Measurements from ENCODE around the gene LSM4.
A peak's percentile ranks its signal among the peaks of the same experiment; 100 is the strongest.
"Not testable (repeated sequence)": the region's sequence is repeated elsewhere in the genome, so short reads cannot be mapped to it uniquely, and the experiment has no call there.

LSM4 gene

GRCh38 chr19:18322759-18323460 is at the start of gene LSM4:
Gene LSM4 (minus strand): TSS chr19:18323076. CDS start chr19:18323020, 56 bp downstream.
- H3K36me3 ChIP-seq: peaks cover 0 to 19% (median 6%) of the 10 kb centered on the region in 11 experiments; a peak in 6 of 22 replicates
- no peak for TF ChIP-seq Cebpa-rat (IDR thresholded peaks at IDR 0.05)
- H3K4me3 ChIP-seq: peak within 1 kb of the TSS; percentile 68 to 91 (median 84)
- H4K20me1 ChIP-seq: no peaks in the 10 kb centered on the region
- H3K27ac ChIP-seq: peak within 1 kb of the TSS; percentile 62 to 99 (median 96); a peak in 21 of 22 replicates
- no peaks in the 10 kb centered on the region for H3K9me3 ChIP-seq (replicated peaks in 1 of 11)
- H3K27me3 ChIP-seq: no peaks in the 10 kb centered on the region
- peak within 1 kb of the TSS; percentile 82 to 98 (median 92) for H3K9ac ChIP-seq
- peak within 1 kb of the TSS; percentile 88 to 100 (median 97) for H3K4me2 ChIP-seq
- peaks cover 50 to 60% (median 58%) of the 10 kb centered on the region in 10 experiments for H3K4me1 ChIP-seq

GRCh38 chr19:18368504-18369222 is 45.8 kb upstream of the LSM4 start:
- Histone ChIP-seq H3K4me1 (peaks cover 35 to 96% (median 50%) of the 10 kb centered on the region in 10 experiments), H3K4me2 (peak overlapping the region in 3 of 11 experiments; percentile 45 to 81 (median 52); a peak in 4 of 22 replicates), H3K9me3 (replicated peaks in 1 of 11) (peaks cover 8 to 15% (median 12%) of the 10 kb centered on the region in 11 experiments; a peak in 18 of 22 replicates)

DNA sequence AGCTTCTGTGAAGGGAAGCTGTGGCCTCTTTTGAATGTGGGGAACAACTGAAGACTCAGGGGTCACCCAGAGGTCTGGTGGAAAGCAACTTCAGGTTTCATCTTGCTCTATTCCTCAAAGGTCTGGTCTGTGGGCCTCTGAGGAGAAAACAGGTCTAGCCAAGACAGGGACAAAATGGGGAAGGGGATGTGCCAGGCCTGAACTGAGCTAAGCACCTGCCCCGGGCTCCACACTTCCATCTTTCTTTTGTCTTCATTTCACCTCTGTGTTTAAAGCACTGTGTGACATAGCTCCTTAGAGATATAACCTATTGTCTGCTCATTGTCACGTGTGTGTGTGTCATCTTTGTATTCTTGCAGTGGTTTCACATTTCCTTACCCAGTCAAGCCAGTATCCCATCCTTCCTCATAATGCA is 43.2 kb upstream of the LSM4 start:
- Histone ChIP-seq H4K20me1 (no peaks in the 10 kb centered on the region), H3K27ac (peak overlapping the region; percentile 68 to 85 (median 80)), H3K4me2 (peak overlapping the region in 10 of 11 experiments; percentile 64 to 84 (median 76); a peak in 19 of 22 replicates), H3K4me3 (no peak overlapping the region), H3K27me3 (no peaks in the 10 kb centered on the region), H3K9me3 (replicated peaks in 1 of 11) (peaks cover 8 to 15% (median 12%) of the 10 kb centered on the region in 11 experiments; a peak in 18 of 22 replicates), H3K4me1 (peaks cover 27 to 92% (median 41%) of the 10 kb centered on the region in 10 experiments), H3K36me3 (peaks cover 0 to 70% (median 18%) of the 10 kb centered on the region in 11 experiments; a peak in 15 of 22 replicates), H3K9ac (peak overlapping the region in 7 of 11 experiments; percentile 12 to 71 (median 64); a peak in 9 of 22 replicates)
- TF ChIP-seq Cebpa-rat (IDR thresholded peaks at IDR 0.05): no peak

More at GRCh38 chr19:18368504-18369222, 45.8 kb upstream of the LSM4 start:
- H3K4me3 ChIP-seq: no peak overlapping the region
- H3K9ac ChIP-seq: peak overlapping the region in 4 of 11 experiments; percentile 31 to 75 (median 51); a peak in 3 of 22 replicates
- peak overlapping the region in 9 of 11 experiments; percentile 7 to 66 (median 46); a peak in 10 of 22 replicates for H3K27ac ChIP-seq
- no peak for TF ChIP-seq Cebpa-rat (IDR thresholded peaks at IDR 0.05)
- H4K20me1 ChIP-seq: no peaks in the 10 kb centered on the region
- H3K27me3 ChIP-seq: no peaks in the 10 kb centered on the region
- peaks cover 0 to 47% (median 11%) of the 10 kb centered on the region in 11 experiments; a peak in 15 of 22 replicates for H3K36me3 ChIP-seq

- peaks cover 0 to 81% (median 19%) of the 10 kb centered on the region in 11 experiments; a peak in 15 of 22 replicates for H3K36me3 ChIP-seq
- peak overlapping the region; percentile 62 to 84 (median 75) for H3K4me2 ChIP-seq
- no peaks in the 10 kb centered on the region for H3K27me3 ChIP-seq
- H3K4me1 ChIP-seq: peaks cover 27 to 88% (median 40%) of the 10 kb centered on the region in 10 experiments
- peaks cover 8 to 15% (median 12%) of the 10 kb centered on the region in 11 experiments; a peak in 18 of 22 replicates for H3K9me3 ChIP-seq (replicated peaks in 1 of 11)
- TF ChIP-seq Cebpa-rat (IDR thresholded peaks at IDR 0.05): peak in 5 of 11 experiments; percentile 22 to 58 (median 48); a peak in 7 of 22 replicates
- no peaks in the 10 kb centered on the region for H4K20me1 ChIP-seq
- peak overlapping the region; percentile 68 to 85 (median 80) for H3K27ac ChIP-seq
- H3K4me3 ChIP-seq: peak overlapping the region in 1 of 10 experiments; percentile 41; a peak in 3 of 20 replicates
- peak overlapping the region; percentile 30 to 71 (median 66); a peak in 21 of 22 replicates for H3K9ac ChIP-seq
Measured at GRCh38 chr19:18364826-18365528, 42.1 kb upstream of the LSM4 start.

DNA sequence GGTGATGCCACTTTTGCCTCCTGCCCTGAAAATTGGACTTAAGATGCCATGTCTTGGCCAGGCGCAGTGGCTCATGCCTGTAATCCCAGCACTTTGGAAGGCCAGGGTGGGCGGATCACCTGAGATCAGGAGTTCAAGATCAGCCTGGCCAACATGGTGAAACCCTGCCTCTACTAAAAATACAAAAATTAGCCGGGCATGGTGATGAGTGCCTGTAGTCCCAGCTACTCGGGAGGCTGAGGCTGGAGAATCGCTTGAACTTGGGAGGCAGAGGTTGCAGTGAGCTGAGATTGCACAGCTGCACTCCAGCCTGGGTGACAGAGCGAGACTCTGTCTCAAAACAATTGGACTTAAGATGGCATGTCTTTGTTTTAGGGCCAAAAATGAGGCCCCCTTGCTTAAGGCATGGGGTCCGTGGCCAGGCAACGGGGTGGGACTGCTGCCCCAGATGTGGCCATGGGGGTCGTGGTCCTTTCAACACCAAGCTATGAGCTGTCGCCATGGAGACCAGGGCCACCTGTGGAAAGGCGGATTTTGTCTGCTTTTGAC is 41.5 kb upstream of the LSM4 start:
- peak overlapping the region; percentile 68 to 85 (median 80) for H3K27ac ChIP-seq
- peaks cover 8 to 15% (median 12%) of the 10 kb centered on the region in 11 experiments; a peak in 18 of 22 replicates for H3K9me3 ChIP-seq (replicated peaks in 1 of 11)
- not testable (repeated sequence) for H4K20me1 ChIP-seq, H3K4me3 ChIP-seq, H3K27me3 ChIP-seq
- peaks cover 0 to 83% (median 19%) of the 10 kb centered on the region in 11 experiments; a peak in 15 of 22 replicates for H3K36me3 ChIP-seq
- peak overlapping the region; percentile 30 to 71 (median 66); a peak in 21 of 22 replicates for H3K9ac ChIP-seq
- H3K4me1 ChIP-seq: peaks cover 27 to 82% (median 37%) of the 10 kb centered on the region in 10 experiments
- H3K4me2 ChIP-seq: peak overlapping the region; percentile 62 to 84 (median 75)

- Histone ChIP-seq H3K9me3 (replicated peaks in 1 of 11) (peaks cover 8 to 15% (median 12%) of the 10 kb centered on the region in 11 experiments; a peak in 18 of 22 replicates), H3K4me2 (peak overlapping the region; percentile 62 to 84 (median 75)), H3K27ac (peak overlapping the region; percentile 68 to 85 (median 80); a peak in 21 of 22 replicates), H3K36me3 (peaks cover 0 to 84% (median 23%) of the 10 kb centered on the region in 11 experiments; a peak in 17 of 22 replicates), H3K9ac (peak overlapping the region; percentile 0 to 71 (median 57); a peak in 15 of 22 replicates), H3K4me3 (no peak overlapping the region), H4K20me1 (no peaks in the 10 kb centered on the region), H3K4me1 (peaks cover 27 to 76% (median 36%) of the 10 kb centered on the region in 10 experiments), H3K27me3 (no peaks in the 10 kb centered on the region)
- TF ChIP-seq Cebpa-rat (IDR thresholded peaks at IDR 0.05): no peak
Measured at GRCh38 chr19:18363787-18364186, 40.9 kb upstream of the LSM4 start.

DNA sequence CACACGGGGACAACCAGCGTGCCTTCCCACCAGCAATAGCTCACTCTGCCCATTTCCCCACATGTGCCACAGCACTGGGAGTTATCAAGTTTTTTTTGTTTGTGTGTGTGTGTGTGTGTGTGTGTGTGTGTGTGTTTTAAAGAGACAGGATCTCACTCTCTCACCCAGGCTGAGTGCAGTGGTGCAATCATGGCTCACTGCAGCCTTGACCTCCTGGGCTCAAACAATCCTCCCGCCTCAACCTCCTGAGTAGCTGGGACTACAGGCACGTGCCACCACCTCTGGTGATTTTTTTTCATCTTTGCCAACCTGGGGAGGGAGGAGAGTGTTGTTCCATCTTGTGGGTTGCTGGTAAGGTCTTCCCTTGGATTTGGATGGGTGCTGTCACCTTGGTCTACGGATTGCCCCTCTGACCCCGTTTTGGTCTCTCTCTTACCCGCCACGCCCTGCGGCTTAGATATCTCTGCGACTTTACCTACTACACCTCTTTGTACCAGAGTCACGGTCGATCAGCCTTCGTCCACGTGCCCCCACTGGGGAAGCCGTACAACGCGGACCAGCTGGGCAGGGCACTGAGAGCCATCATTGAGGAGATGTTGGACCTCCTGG is 40.2 kb upstream of the LSM4 start:
- Histone ChIP-seq H4K20me1 (no peaks in the 10 kb centered on the region), H3K9me3 (replicated peaks in 1 of 11) (peaks cover 8 to 15% (median 12%) of the 10 kb centered on the region in 11 experiments; a peak in 18 of 22 replicates), H3K27ac (peak overlapping the region; percentile 68 to 85 (median 80); a peak in 20 of 22 replicates), H3K4me1 (peaks cover 27 to 68% (median 36%) of the 10 kb centered on the region in 10 experiments), H3K4me2 (peak overlapping the region; percentile 62 to 84 (median 75); a peak in 21 of 22 replicates), H3K36me3 (peaks cover 0 to 84% (median 29%) of the 10 kb centered on the region in 11 experiments; a peak in 17 of 22 replicates), H3K9ac (peak overlapping the region in 10 of 11 experiments; percentile 0 to 71 (median 58); a peak in 13 of 22 replicates), H3K27me3 (no peaks in the 10 kb centered on the region), H3K4me3 (no peak overlapping the region)
- TF ChIP-seq Cebpa-rat (IDR thresholded peaks at IDR 0.05): no peak
